H1 (cell line): ENCODE measurements around the gene CDCA3. TPM values are rescaled to one million over a fixed set of nuclear protein-coding genes. Genes with fewer than 3 reads are reported as not detected.

Experiments
- RAD21 ChIP-seq, 2 experiments: IDR thresholded peaks in 1 of 2; conservative IDR thresholded peaks in 1 of 2; 2 replicates each; pipeline ENCODE4 v1.6.1; 2011; ENCODE audit warnings: low read depth in 2 of 2, low read length in 2 of 2, improper control_type of control experiment in 1 of 2, inconsistent platforms in 1 of 2, mild to moderate bottlenecking in 1 of 2, moderate library complexity in 1 of 2
- SP4 ChIP-seq: IDR thresholded peaks from 2 replicates; pipeline ENCODE4 v1.6.1; 2012; ENCODE audit warnings: low read length, inconsistent platforms
- TCF12 ChIP-seq: IDR thresholded peaks from 2 replicates; pipeline ENCODE4 v1.6.1; 2011; ENCODE audit warnings: low read depth, mild to moderate bottlenecking, low read length
- polyA plus RNA-seq, 7 experiments: library from polyadenylated mRNA; depleted of rRNA in 3 of 7; stranded (reverse) in 5 of 7; unstranded in 2 of 7; fragments of >200 nt in 5 of 7; fragments of 200-250 nt in 2 of 7; gene quantifications; 1 replicate in 5 of 7; 2 replicates in 1 of 7; 4 replicates in 1 of 7; pipeline versions ENCODE4 v1.2.1 to v1.2.3, GENCODE V29; 2011 to 2013; ENCODE audit warnings: missing spikeins in 2 of 7, mixed read lengths in 2 of 7
- total RNA-seq: library from RNA; stranded (reverse); fragmentation: NEBNext Ultra II Directional; extraction: Animal tissue kit (Norgen Biotek cat#: 25700); gene quantifications from 2 replicates; pipeline ENCODE4 v1.2.1, GENCODE V29; 2021

CDCA3 gene
- total and polyA plus RNA-seq, 2 of the 8 experiments (the other 6 are each of a cell fraction or from before 2014, with no cell fraction given) = 47.7 to 71.2 TPM

DNA sequence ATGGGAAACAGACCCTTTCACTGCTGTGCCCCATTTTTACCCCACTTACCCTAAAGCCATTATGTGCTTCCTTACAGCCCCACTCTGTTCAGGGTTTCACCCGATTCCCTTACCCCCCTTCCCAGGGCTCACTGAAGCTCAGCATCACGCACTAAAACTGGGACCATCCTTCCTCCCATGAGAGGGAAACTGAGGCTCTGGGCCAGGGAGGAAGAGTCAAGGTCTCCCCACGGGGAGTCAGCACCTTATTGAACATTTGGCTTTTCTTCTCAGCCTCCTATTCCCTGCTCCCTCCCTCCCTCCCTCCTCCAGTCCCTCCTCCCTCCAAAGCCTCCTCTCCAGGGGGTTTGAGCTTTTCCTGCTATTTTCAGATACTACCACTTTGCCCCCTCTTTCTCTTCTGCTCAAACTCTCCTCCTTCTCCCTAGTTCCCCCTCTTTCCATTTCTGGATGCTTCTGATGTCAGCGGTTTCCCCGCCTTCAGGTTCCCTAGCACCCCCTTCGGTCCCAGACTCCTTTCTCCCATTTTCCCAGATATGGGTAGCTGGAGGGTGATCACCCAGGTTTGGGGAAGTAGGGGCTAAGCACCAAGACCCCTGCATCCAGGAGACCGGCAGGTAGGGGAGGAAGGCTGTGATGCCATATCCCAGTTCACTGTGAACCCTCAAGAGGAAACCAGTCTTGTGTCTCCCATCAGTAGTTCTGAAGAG is 28.5 kb downstream of the CDCA3 start (continued):
- TF ChIP-seq RAD21 (IDR thresholded peaks at IDR 0.05 in 1 of 2, conservative IDR thresholded peaks at IDR 0.05 in 1 of 2; ENCODE audit: low read depth in 2 of 2, low read length in 2 of 2) (no peak), SP4 (no peak), TCF12 (no peak)
- TF ChIP-seq, all 59 proteins: peak for 0
